ENCODE measurements around the gene AXL.

DNA sequence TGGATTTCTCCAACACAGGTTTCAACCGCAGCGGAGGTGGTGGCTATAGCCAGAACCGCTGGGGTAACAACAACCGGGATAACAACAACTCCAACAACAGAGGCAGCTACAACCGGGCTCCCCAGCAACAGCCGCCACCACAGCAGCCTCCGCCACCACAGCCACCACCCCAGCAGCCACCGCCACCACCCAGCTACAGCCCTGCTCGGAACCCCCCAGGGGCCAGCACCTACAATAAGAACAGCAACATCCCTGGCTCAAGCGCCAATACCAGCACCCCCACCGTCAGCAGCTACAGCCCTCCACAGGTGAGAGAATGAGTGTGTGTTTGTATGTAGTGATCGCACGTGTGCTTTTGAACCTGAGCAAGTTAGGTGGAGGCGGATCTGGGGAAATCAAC lies 84.9 kb downstream of the AXL start:
- TF ChIP-seq, protein P1, sequence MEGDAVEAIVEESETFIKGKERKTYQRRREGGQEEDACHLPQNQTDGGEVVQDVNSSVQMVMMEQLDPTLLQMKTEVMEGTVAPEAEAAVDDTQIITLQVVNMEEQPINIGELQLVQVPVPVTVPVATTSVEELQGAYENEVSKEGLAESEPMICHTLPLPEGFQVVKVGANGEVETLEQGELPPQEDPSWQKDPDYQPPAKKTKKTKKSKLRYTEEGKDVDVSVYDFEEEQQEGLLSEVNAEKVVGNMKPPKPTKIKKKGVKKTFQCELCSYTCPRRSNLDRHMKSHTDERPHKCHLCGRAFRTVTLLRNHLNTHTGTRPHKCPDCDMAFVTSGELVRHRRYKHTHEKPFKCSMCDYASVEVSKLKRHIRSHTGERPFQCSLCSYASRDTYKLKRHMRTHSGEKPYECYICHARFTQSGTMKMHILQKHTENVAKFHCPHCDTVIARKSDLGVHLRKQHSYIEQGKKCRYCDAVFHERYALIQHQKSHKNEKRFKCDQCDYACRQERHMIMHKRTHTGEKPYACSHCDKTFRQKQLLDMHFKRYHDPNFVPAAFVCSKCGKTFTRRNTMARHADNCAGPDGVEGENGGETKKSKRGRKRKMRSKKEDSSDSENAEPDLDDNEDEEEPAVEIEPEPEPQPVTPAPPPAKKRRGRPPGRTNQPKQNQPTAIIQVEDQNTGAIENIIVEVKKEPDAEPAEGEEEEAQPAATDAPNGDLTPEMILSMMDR (IDR thresholded peaks at IDR 0.05) = no peak
- no peak for TF ChIP-seq POLR2A (IDR thresholded peaks at IDR 0.05)
